Vagina (tissue), 2 donors: ENCODE results near the gene SLCO1B3.

Source experiments
- POLR2A ChIP-seq, 2 donors: fragments of 450-650 bp; IDR thresholded peaks; one replicate each; pipeline ENCODE4 v1.6.1; 2017; ENCODE audit warnings: antibody characterized with exemption in 2 of 2, mild to moderate bottlenecking in 2 of 2, moderate library complexity in 2 of 2
- TF ChIP-seq, protein P1 (sequence below), 3 experiments: fragments of 450-650 bp in 2 of 3; fragments of 200-600 bp in 1 of 3; sonication (generic) in 1 of 3; IDR thresholded peaks; one replicate each; pipeline ENCODE4 v1.5.1; 2017 to 2019; ENCODE audit warnings: antibody characterized with exemption in 3 of 3, mild to moderate bottlenecking in 2 of 3, moderate library complexity in 2 of 3

DNA sequence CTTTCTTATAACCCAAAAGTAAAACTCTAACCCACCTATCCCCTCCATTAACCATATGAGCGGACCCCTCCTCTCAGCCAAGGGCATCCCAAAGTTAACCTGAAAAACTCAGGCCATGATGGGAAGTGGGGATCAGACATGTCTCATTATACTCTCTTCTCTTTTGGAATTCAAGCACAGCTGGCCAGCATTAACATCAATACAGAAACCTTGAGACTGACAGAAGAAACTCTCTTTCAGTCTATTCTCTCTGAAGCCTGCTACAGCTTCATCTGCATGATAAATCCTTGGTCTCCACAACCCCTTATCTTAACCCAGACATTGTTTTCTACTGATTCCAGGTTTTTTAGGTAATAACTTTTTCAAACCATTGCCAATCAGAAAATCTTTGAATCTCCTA is 17.5 kb upstream of the SLCO1B3 start:
- TF ChIP-seq, protein P1, sequence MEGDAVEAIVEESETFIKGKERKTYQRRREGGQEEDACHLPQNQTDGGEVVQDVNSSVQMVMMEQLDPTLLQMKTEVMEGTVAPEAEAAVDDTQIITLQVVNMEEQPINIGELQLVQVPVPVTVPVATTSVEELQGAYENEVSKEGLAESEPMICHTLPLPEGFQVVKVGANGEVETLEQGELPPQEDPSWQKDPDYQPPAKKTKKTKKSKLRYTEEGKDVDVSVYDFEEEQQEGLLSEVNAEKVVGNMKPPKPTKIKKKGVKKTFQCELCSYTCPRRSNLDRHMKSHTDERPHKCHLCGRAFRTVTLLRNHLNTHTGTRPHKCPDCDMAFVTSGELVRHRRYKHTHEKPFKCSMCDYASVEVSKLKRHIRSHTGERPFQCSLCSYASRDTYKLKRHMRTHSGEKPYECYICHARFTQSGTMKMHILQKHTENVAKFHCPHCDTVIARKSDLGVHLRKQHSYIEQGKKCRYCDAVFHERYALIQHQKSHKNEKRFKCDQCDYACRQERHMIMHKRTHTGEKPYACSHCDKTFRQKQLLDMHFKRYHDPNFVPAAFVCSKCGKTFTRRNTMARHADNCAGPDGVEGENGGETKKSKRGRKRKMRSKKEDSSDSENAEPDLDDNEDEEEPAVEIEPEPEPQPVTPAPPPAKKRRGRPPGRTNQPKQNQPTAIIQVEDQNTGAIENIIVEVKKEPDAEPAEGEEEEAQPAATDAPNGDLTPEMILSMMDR (IDR thresholded peaks at IDR 0.05): no peak
- no peak for TF ChIP-seq POLR2A (IDR thresholded peaks at IDR 0.05)
